Colonic mucosa (tissue), 4 donors: ENCODE data around the gene SPEN. TPM values are rescaled to one million over a fixed set of nuclear protein-coding genes. Genes with fewer than 3 reads are reported as not detected.
A peak's percentile ranks its signal among the peaks of the same experiment; 100 is the strongest.
"Not testable (repeated sequence)": the region's sequence is repeated elsewhere in the genome, so short reads cannot be mapped to it uniquely, and the experiment has no call there.

Experiments
- DNase-seq: peaks from one replicate; pipeline ENCODE4 v3.0.0-alpha.2; 2020
- H3K27ac ChIP-seq: fragments of 200-600 bp; one replicate; pipeline ENCODE4 v1.8.0; 2021
- H3K27me3 ChIP-seq: fragments of 200-600 bp; one replicate; pipeline ENCODE4 v1.8.0; 2021
- H3K36me3 ChIP-seq: fragments of 200-600 bp; one replicate; pipeline ENCODE4 v1.8.0; 2021
- H3K4me1 ChIP-seq: fragments of 200-600 bp; one replicate; pipeline ENCODE4 v1.8.0; 2021; ENCODE audit warnings: mild to moderate bottlenecking
- H3K4me3 ChIP-seq: fragments of 200-600 bp; one replicate; pipeline ENCODE4 v1.8.0; 2021
- H3K9ac ChIP-seq, 2 donors: one replicate each; pipeline ENCODE4 v1.7.0; 2013; ENCODE audit warnings: control low read depth in 2 of 2, low read depth in 2 of 2, low read length in 2 of 2
- H3K9me3 ChIP-seq: fragments of 200-600 bp; one replicate; pipeline ENCODE4 v1.8.0; 2021
- CTCF ChIP-seq: fragments of 200-600 bp; IDR thresholded peaks from one replicate; pipeline ENCODE4 v1.8.0; 2022; ENCODE audit warnings: antibody characterized with exemption, mild to moderate bottlenecking
- intact Hi-C: fragments of 100-400 bp; cut with DNase I; formaldehyde crosslinking; loops from one replicate; pipeline ENCODE4 v1.14.1; 2022
- total RNA-seq, 2 donors: library from RNA; stranded (reverse); fragmentation: NEBNext Ultra II Directional in 1 of 2; extraction: Animal tissue kit (Norgen Biotek cat#: 25700) in 1 of 2; gene quantifications; one replicate each; pipeline ENCODE4 v1.2.1, GENCODE V29; 2021
- donor health status: healthy.
- donor health status: DM: no; HTN: no; CAD: no.
- donor health status: DM: no; HTN: no; CAD: no.

The SPEN gene
- total RNA-seq, 2 donors from 2014 or later = 40.9 to 42.5 TPM

- peak overlapping the region in 1 of 2 donors; percentile 59 for H3K9ac ChIP-seq
- H3K36me3 ChIP-seq = no peaks in the 10 kb centered on the region
- intact Hi-C loops = no loop called here
- DNase-seq = no peak
- no peaks in the 10 kb centered on the region for H3K9me3 ChIP-seq
- H3K4me3 ChIP-seq = peak overlapping the region; percentile 89
- no peak overlapping the region for H3K27ac ChIP-seq
- H3K27me3 ChIP-seq = no peaks in the 10 kb centered on the region
- H3K4me1 ChIP-seq = no peaks in the 10 kb centered on the region
- TF ChIP-seq CTCF = no peak
These were observed 127.3 kb downstream of the SPEN start for GRCh38 chr1:15974855-15975254.

- intact Hi-C loops = no loop called here
- peak overlapping the region; percentile 48 to 59 for H3K9ac ChIP-seq
- H3K4me1 ChIP-seq = no peaks in the 10 kb centered on the region
These were observed 127.9 kb downstream of the SPEN start for GRCh38 chr1:15975358-15975804.

GRCh38 chr1:15975805-15976680, 128.5 kb downstream of the SPEN start, which contains the start of gene ZBTB17:
TSS of gene ZBTB17 (minus strand) at chr1:15976101. CDS start at chr1:15948495, 27,606 bp downstream.
- peak within 1 kb of the TSS; percentile 48 to 59 for H3K9ac ChIP-seq
- peak within 1 kb of the TSS; percentile 52 for H3K27ac ChIP-seq
- H3K4me3 ChIP-seq = peak within 1 kb of the TSS; percentile 89
- H3K36me3 ChIP-seq = no peaks in the 10 kb centered on the region
- no peaks in the 10 kb centered on the region for H3K9me3 ChIP-seq
- no peak for TF ChIP-seq CTCF
- peak; percentile 92 for DNase-seq
- intact Hi-C loops = no loop called here
- no peaks in the 10 kb centered on the region for H3K27me3 ChIP-seq
- H3K4me1 ChIP-seq = no peaks in the 10 kb centered on the region

More at GRCh38 chr1:15975358-15975804, 127.9 kb downstream of the SPEN start:
- no peaks in the 10 kb centered on the region for H3K36me3 ChIP-seq
- no peaks in the 10 kb centered on the region for H3K9me3 ChIP-seq
- peak; percentile 54 for DNase-seq
- no peak for TF ChIP-seq CTCF
- no peaks in the 10 kb centered on the region for H3K27me3 ChIP-seq
- peak overlapping the region; percentile 52 for H3K27ac ChIP-seq
- H3K4me3 ChIP-seq = peak overlapping the region; percentile 89

GRCh38 chr1:15977947-15978346, 130.4 kb downstream of the SPEN start:
- H3K4me1 ChIP-seq, intact Hi-C loops, H3K27ac ChIP-seq, H3K4me3 ChIP-seq, H3K9me3 ChIP-seq, H3K9ac ChIP-seq, H3K36me3 ChIP-seq, H3K27me3 ChIP-seq, DNase-seq: not testable (repeated sequence)

GRCh38 chr1:15981679-15982078, 134.2 kb downstream of the SPEN start:
- DNase-seq = no peak
- H3K4me1 ChIP-seq = no peaks in the 10 kb centered on the region
- intact Hi-C loops = no loop called here
- no peaks in the 10 kb centered on the region for H3K36me3 ChIP-seq
- H3K9me3 ChIP-seq = no peaks in the 10 kb centered on the region
- H3K4me3 ChIP-seq = no peak overlapping the region
- TF ChIP-seq CTCF = no peak
- H3K27ac ChIP-seq = no peak overlapping the region
- H3K27me3 ChIP-seq = no peaks in the 10 kb centered on the region
- no peak overlapping the region for H3K9ac ChIP-seq

GRCh38 chr1:15983275-15983674, 135.8 kb downstream of the SPEN start:
- DNase-seq = no peak
- Histone ChIP-seq H3K9me3 (no peaks in the 10 kb centered on the region), H3K27me3 (no peaks in the 10 kb centered on the region), H3K4me1 (no peaks in the 10 kb centered on the region), H3K4me3 (no peak overlapping the region), H3K27ac (no peak overlapping the region), H3K9ac (no peak overlapping the region), H3K36me3 (no peaks in the 10 kb centered on the region)
- intact Hi-C loops = no loop called here
- TF ChIP-seq CTCF = no peak
